SK-MEL-5 (cell line): ENCODE data around the gene NFATC2. TPM values are rescaled to one million over a fixed set of nuclear protein-coding genes. Genes with fewer than 3 reads are reported as not detected.
A peak's percentile ranks its signal among the peaks of the same experiment; 100 is the strongest.
"Not testable (repeated sequence)": the region's sequence is repeated elsewhere in the genome, so short reads cannot be mapped to it uniquely, and the experiment has no call there.

Source experiments
- DNase-seq: peaks from one replicate; pipeline ENCODE4 v3.0.0-alpha.2; 2016; ENCODE audit warnings: low read depth, low spot score
- in situ Hi-C: cut with HindIII; loops from 2 replicates; pipeline ENCODE4 v1.10.0; 2016; ENCODE audit warnings: low sequenced_read_pairs, high pct_unique_total_duplicates, low pct_unique_long_range_greater_than_20kb
- total RNA-seq: library from RNA; depleted of rRNA; stranded (reverse); fragments of >200 nt; shearing (Covaris generic); gene quantifications from 2 replicates; pipeline ENCODE4 v1.2.3, GENCODE V29; 2014

Gene NFATC2
- total RNA-seq, 1 experiment from 2014 or later: 2.6 TPM

- in situ Hi-C loops: no loop called here
- no peak for DNase-seq
Measured at GRCh38 chr20:51549474-51549873, 7.0 kb upstream of the NFATC2 start.

GRCh38 chr20:51547951-51548350 is 5.4 kb upstream of the NFATC2 start:
- in situ Hi-C loops: no loop called here
- no peak for DNase-seq

- in situ Hi-C loops: no loop called here
Measured at GRCh38 chr20:51545515-51545914, 3.0 kb upstream of the NFATC2 start.

GRCh38 chr20:51543422-51543788 is 886 bp upstream of the NFATC2 start:
- no peak for DNase-seq
- in situ Hi-C loops: no loop called here

More at GRCh38 chr20:51545515-51545914, 3.0 kb upstream of the NFATC2 start:
- no peak for DNase-seq

- in situ Hi-C loops: no loop called here
- no peak for DNase-seq
Measured at GRCh38 chr20:51542033-51542570, 417 bp downstream of the NFATC2 start.

GRCh38 chr20:51541189-51542032 is 1.1 kb downstream of the NFATC2 start:
- in situ Hi-C loops: no loop called here
- no peak for DNase-seq

- no peak for DNase-seq
- in situ Hi-C loops: no loop called here
Measured at GRCh38 chr20:51540580-51540979, 1.9 kb downstream of the NFATC2 start.

DNA sequence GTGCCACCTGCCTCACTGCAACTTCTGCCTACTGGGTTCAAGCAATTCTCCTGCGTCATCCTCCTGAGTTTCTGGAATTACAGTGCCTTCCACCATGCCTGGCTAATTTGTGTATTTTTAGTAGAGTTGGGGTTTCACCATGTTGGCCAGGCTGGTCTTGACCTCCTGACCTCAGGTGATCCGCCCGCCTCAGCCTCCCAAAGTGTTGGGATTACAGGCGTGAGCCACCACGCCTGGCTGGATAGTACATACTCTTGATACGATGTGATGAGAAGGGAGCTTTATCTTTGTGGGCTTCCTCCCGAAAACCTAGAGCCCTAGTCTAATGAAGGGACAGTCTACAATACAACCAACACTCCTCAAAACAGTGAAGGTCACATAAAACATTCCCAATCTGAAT is 2.4 kb downstream of the NFATC2 start:
- DNase-seq, in situ Hi-C loops: not testable (repeated sequence)

DNA sequence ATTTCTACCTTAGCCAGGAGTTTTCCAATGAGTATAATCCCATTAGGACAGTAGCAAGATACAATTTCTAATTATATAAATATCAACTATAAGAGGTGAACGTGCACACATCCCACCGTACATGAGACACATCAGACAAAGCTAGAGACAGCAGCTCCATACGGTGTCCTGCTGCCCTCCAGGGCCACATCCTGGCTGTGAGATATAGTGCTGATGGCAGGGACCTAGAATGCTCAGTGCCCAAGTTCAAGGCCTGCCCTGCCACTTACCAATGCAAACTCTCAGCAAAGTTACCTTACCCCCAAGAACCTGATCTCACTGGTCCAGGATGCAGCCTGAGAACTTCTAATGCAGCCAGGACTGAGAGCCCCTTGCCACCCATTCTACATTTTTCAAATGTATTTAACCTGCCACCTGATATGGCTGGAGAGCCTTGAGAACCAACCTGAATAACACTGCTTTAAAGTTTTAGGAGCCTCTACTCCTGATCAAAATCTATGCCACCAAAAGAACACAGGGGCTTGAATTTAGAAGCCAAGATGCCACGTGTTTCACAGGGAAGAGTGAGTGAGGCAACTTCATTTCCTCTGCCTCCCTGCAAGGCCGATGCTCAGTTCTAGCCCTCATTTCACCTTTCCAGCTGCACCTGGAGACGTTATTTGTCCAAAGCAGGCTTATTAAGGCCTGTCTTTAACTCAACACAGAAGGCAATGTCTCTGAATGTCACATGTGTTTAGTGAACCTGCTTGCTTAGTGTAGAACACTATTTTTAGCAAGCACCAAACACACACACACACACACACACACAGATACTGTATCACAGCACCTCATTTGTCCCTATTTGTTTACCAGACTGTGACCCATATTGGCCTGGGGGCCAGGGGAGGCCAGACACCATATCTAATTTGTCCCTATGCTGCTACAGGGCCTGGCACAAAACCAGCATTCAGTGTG is 6.1 kb downstream of the NFATC2 start:
- in situ Hi-C loops: no loop called here
- DNase-seq: no peak

DNA sequence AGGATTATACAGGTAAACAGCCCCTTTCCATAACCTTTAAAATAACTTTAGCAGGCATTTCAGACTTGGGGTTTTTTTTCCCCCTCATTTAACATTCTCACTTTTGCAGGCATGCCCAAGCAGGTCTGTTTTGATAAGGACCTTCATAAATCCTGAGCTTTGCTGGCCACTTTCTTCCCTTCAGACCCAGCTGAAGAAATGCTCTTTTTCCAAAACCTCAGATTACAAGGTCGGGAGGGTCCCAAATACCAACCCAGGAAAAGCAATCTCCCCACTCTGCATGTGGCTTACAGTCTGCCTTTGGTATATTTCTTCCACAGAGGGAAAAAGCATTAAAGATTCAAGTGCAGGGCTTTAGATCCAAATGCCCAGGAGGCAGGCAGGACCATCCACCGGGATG is 6.8 kb downstream of the NFATC2 start:
- DNase-seq: no peak
- in situ Hi-C loops: no loop called here

- in situ Hi-C loops: no loop called here
Measured at GRCh38 chr20:51535075-51535386, 7.5 kb downstream of the NFATC2 start.

GRCh38 chr20:51533291-51534172 is 9.0 kb downstream of the NFATC2 start:
- in situ Hi-C loops: no loop called here
- DNase-seq: no peak

More at GRCh38 chr20:51535075-51535386, 7.5 kb downstream of the NFATC2 start:
- DNase-seq: no peak

GRCh38 chr20:51532577-51533191 is 9.8 kb downstream of the NFATC2 start:
- DNase-seq: no peak
- in situ Hi-C loops: no loop called here

- DNase-seq: no peak
- in situ Hi-C loops: no loop called here
Measured at GRCh38 chr20:51531712-51532456, 10.6 kb downstream of the NFATC2 start.

DNA sequence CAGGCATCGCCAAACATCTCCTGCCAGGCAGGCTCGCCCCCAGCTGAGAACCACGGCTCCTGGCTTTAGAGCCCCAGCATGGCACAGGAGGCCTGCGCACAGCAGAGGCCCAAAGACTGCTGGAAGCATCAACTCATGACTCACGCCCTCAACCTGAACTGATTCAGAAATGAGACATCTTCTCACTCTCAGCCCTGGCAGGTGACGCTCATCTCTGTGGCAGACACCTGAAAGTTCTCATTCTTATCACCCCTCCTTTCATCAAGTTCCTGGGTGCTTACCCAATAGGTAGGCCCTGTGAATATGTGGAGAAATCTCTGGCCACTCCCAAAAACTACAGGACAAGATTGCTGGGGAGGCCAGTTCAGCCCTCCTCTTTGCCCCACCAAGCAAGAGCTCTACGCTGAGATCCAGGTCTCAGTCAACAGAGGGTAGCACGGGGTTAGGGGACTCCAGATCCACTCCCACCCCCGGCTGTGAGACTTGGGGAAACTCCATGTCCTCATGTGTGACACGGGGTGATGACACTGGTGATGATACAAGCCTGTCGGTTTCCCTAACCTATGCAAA is 11.3 kb downstream of the NFATC2 start:
- DNase-seq: no peak
- in situ Hi-C loops: no loop called here

GRCh38 chr20:51529758-51530157 is 12.8 kb downstream of the NFATC2 start:
- in situ Hi-C loops: no loop called here
- peak; percentile 22 for DNase-seq
